Fibroblast of skin of abdomen (primary cell): ENCODE measurements around the gene CYTIP. TPM values are rescaled to one million over a fixed set of nuclear protein-coding genes. Genes with fewer than 3 reads are reported as not detected.
A peak's percentile ranks its signal among the peaks of the same experiment; 100 is the strongest.

ENCODE experiments used
- DNase-seq: peaks from one replicate; pipeline ENCODE4 v3.0.0-alpha.2; 2013
- polyA plus RNA-seq, 2 experiments: library from polyadenylated mRNA; unstranded; fragments of 120-200 nt; gene quantifications; one replicate each; pipeline ENCODE4 v1.2.1, GENCODE V29; 2013; ENCODE audit not compliant: insufficient read length in 2 of 2

CYTIP gene
- not detected for polyA plus RNA-seq (2013, experiment 1 of 2; ENCODE audit: insufficient read length)
- polyA plus RNA-seq (2013, experiment 2 of 2; ENCODE audit: insufficient read length), result not detected

GRCh38 chr2:157443795-157444640 is at the start of gene CYTIP:
Gene CYTIP (minus strand): TSS chr2:157444089. CDS start chr2:157444020, 69 bp downstream.
- DNase-seq, result no peak

- peak; percentile 63 for DNase-seq
These were observed 48.4 kb upstream of the CYTIP start for GRCh38 chr2:157492189-157492773.

DNA sequence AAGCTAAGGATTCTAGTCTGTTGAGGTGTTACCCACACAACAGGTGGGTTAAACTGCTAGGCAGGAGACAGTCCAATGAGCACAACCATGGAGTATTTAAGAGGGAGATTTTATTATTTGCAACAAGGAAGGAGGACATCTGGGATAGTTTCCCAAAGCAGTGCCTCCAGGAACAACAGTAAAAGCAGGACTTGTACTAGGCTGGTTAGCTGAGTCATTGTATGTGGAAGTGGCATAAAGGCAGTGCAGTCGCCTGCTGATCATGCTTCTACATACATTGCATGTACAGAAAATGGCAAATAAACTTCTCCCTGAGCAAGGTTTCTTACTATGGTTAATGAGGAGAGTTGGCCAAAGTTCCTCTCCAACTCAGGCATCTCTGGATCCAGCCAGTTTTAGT is 46.1 kb upstream of the CYTIP start:
- no peak for DNase-seq

DNA sequence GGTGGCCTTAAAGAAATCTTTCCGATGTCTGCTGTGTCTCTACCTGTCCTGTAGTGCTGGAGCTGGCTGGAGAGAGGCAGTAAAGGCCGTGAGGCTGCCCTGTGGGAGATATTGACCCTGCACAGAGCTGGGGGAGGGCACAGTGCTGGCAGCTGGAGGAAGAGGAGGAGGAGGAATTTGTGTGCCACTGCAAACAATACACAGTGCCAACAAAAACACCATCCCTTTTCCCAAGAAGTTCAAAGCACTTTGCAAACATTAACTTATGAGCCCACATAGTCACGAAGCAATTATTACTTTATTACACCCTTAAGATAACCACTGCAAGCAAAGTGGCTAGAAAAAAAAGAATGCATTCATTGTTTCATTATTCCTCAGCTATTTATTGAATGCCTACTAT is 45.0 kb upstream of the CYTIP start:
- DNase-seq, result no peak

GRCh38 chr2:157487747-157488146 is 43.9 kb upstream of the CYTIP start:
- DNase-seq, result no peak

GRCh38 chr2:157487271-157487610 is 43.4 kb upstream of the CYTIP start:
- DNase-seq, result no peak

- peak; percentile 56 for DNase-seq
These were observed 42.8 kb upstream of the CYTIP start for GRCh38 chr2:157486596-157487270.

DNA sequence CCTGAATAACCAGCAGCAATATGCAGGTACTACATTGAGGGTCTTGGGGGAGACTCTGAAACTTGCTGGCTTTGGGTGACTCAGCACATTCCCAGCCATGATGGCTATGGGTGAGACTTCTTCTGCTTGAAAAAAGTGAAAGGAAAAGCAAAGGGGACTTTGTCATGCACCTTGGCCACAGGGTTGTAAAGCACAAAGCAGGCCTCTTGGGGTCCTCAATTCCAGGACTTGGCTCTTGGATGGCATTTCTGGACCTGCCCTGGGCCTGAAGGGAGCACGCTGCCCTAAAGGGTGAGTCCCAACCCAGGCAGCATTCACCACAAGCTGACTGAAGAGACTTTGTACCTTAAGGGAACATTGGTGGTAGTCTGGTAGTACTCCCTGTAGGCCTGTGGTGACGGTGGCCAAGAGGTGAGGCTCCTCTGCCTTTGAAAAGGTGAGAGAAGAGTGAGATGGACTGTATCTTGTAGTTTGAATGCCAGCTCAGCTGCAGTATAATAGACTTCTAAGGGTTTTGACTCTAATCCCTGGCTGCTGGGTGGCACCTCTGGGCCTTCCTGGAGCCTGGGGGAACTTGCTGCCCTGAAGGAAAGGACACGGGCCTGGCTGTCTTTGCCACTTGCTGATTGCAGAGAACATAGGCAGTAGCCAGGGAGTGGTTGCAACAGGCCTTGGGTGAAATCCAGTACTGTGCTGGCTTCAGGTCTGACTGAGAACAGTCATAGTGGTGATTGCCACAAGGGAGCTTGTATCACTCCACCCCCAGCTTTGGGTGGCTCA is 36.5 kb upstream of the CYTIP start:
- DNase-seq, result peak; percentile 43

DNA sequence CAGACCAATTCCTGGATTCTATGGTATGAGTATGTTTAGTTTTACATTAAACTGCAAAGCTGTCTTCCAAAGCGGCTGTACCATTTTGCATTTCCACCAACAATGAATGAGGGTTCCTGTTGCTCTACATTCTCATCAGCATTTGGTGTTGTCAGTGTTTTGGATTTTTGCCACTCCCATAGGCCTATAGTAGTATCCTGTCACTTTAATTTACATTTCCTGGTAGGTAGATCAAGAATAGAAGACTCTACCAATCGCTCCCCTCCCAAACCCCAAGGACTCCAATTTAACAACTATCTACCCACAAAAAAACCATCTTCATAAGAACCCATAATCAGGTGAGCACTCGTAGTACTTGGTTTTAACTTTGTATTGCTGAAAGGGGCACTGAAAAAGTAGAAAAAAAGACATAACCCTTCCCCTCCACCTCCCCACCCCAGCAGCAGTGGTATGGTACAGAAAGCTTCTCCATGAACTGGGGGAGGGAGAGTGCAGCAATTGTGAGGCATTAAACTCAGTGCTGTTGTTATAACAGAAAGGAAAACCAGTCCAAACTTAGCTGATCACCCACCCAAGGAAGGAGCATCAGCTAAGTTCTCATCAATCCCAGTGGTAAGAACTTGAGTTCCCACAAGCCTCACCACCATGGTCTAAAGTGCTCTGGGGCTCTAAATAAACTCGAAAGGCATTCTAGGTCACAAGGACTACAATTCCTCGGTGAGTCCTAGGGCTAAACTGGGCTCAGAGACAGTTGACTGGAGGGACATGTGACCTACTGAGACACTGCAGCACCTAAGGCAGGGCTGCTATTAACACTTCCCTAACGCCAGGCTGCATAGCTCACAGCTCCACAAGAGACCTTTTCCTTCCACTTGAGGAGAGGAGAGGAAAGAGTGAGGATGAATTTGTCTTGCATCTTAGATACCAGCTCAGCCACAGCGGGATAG is 35.5 kb upstream of the CYTIP start:
- DNase-seq, result no peak

- DNase-seq, result no peak
These were observed 34.0 kb upstream of the CYTIP start for GRCh38 chr2:157477919-157478318.

DNA sequence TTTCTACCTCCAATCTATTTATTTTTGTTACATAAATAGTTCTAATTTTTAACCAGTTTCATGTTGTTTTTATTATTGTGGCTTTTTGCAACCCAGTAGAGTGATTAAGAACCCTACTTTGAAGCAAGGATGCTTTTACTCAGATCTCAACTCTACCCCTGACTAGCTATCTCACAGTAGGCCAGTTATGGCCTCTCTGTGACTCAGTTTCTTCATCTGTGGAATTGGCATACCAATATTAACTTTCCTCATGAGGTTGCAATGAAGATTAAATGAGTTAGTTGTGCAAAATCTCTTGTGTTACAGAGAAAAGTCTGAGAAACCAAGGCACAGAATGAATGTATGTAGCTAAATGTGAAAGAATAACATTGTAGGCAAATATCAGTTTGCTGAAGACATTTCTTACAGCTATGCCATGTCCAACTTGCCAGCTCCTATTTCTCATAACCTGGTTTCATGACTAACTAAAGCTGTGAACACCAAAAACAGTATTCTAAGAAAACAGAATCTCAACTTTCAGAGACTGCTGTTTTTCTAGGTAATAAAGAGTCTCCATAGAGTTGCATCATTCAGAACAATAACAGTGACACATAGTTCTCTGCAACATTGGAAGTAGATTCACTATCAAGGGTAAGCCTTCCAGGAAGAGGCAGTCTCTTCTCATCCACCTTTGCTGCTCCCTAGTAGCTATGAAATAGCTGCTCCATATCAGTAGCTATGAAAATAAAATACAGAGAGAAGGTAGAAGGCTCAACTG is 33.2 kb upstream of the CYTIP start:
- DNase-seq, result peak; percentile 23

- no peak for DNase-seq
These were observed 32.0 kb upstream of the CYTIP start for GRCh38 chr2:157475722-157476390.

- DNase-seq, result peak; percentile 34
These were observed 29.7 kb upstream of the CYTIP start for GRCh38 chr2:157473581-157473980.

GRCh38 chr2:157471078-157471477 is 27.2 kb upstream of the CYTIP start:
- DNase-seq, result no peak

DNA sequence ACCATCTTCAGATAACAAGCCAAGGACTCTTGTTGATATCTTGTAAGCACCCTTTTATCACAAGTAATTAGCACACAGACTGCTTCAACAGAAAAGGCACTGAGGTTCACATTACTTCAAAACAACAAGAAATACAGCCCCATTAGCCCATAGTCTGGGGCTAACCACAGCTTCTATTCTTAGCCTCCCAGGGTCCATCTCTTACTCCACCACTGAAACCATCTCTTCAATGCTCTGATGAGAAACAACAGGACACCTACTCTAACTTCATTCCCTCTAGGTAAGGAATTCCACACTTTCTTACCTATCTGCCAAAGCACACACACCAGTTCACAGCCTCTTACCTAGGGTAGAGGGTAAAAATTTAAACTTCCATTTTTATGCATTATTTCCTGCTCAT is 26.4 kb upstream of the CYTIP start:
- no peak for DNase-seq

- DNase-seq, result peak; percentile 51
These were observed 25.8 kb upstream of the CYTIP start for GRCh38 chr2:157469726-157470125.

DNA sequence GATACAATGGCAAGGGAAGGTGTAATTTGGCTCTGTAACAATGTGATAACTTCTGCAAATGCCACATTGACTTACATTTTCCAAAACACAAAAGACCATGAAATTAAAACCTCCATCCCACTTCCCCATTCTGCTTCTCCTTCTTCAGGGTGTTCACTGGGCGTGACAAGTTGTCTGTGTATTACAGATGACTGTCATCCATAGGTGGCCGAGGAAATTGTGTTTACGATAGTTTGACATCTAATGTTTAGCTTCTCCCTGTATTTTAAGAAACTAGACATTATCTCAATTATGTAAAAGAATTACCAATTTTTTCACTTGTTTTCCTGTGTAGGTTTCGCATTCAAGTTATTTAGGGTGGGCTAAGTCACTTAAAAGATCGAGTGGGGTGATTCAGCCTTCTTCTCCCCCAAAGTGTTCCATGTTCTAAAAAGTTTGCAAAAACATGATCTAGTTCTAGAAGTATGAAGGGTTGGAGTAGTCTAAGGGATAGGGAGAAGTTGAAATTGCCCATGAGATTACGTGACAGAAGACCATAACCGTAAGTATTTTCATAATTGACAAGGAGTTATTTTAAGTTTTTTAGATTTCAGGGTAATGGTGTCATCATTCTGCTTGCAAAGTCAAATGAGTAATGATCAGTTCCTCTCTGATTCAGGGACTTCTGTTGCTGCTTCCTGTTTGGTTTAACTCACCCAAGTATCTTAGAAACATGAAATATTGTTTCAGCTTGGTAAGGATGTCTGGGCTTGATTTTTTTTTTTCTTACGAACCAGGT is 25.2 kb upstream of the CYTIP start:
- DNase-seq, result peak; percentile 91

- no peak for DNase-seq
These were observed 22.9 kb upstream of the CYTIP start for GRCh38 chr2:157466764-157467163.

DNA sequence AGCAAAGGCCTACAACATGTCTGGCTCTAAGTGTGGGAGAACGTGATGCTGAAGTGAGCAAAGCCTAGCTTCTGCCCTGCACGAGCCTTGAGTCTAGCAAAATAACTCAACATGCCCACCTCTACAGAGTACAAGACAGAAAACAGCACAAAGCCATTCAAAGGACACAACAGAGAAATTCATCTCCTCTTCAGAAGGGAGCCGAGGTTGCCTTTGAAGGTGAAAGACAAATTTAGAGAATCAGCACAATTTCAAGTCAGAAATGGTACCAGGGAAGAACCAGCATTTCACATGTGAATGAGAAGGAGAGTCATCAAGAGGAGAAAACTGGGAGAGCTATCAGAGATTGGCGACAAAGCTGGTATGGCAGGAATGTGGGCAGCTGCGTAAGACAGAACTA is 21.7 kb upstream of the CYTIP start:
- no peak for DNase-seq
